DMS 273 treated with DMSO at 0.1 percent for 48 hours (cell line): Measurements from ENCODE around the gene ZBTB20.
"Not testable (repeated sequence)": the region's sequence is repeated elsewhere in the genome, so short reads cannot be mapped to it uniquely, and the experiment has no call there.

Experiments used
- DNase-seq: peaks from one replicate; lab custom pipeline; 2025; lab: John Stamatoyannopoulos, UW

The ZBTB20 gene

DNA sequence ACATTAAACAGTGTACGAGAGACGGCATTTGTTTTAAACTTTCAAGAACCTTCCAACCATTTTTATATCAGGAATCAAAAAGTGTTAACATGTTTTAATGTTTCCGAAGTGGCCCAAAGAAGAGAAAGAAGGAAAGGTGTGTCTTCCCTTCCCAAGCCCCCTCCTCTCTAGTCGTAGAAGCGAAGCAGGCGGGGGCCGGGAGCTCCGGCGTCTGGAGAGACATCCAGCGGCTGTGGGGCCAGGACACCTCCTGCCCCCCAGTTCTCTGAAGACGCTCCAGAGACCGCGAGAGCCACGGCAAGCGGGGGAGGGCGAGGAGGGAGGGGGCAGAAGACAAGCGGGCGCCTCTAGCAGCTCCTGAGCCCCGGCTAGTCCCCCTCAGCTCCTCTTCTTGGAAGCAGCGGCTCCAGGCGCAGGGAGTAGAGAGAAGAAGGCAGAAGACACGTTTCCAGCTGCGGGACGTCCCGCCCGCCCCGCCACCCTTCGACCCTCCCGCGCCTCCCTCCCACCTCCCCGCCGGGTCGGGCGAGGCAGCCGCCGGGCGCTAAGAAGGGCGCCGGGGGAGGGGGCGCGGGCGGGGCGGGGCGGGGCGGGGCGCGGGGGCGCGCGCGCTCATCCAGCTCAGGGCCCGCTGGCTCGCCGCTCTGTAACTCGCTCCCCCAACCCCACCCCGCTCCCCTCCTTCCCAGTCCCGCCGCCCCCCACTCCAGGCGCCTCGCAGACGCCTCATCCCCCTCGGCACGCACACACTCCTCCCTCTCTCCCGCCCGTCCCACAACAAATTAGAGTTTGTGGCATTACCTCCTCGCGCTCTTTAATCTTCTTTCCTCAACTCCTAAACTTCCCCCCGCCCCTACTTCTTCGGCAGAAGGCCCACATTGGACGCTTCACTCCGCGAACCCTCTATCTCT, at the start of gene ZBTB20:
ZBTB20 (minus strand) TSS at position 871 of the 911 bp plus-strand sequence.
- DNase-seq, result peak; percentile 71

DNA sequence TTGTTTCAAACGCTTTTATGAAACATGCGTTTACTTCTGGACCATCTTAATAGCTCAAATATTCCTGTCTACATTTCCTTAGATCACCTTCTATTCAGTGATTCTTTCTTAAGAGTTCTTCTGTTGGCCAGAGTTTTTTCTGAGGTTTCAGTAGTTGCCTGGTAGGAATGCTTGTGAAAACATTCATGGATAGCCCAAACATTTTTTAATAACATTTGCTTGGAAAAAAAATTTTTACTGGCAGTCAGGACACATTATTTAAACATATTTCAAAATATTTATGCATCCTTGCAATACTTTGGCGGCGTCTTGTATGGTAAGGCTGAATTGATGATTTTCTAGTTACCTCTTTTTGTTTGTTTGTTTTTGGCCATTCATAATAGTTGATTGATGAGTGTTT, 47.4 kb upstream of the ZBTB20 start:
- DNase-seq, result no peak

DNA sequence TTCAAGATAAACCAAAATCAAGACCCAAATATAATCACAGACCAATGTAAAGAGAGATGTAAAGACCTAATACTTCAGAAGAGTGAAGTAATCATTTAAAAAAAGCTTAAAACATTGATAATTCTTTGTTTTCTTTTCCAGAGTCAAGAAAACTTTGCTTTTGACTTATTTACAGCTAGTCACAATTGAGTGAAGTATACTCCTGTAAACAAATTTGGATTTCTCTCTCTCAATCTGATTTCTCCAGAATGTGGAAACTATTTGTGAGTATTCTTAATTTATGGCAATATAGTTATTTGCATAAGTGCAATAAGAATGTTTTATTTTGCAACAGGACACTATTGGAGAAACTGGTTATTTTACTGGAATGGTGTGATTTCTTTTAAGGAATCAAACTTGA, 43.7 kb upstream of the ZBTB20 start:
- no peak for DNase-seq

- DNase-seq, result no peak
These were observed 40.2 kb upstream of the ZBTB20 start for GRCh38 chr3:115187149-115187757.

GRCh38 chr3:115186351-115187148, 39.5 kb upstream of the ZBTB20 start:
- no peak for DNase-seq

GRCh38 chr3:115184859-115185572, 37.9 kb upstream of the ZBTB20 start:
- DNase-seq, result not testable (repeated sequence)

- not testable (repeated sequence) for DNase-seq
These were observed 31.8 kb upstream of the ZBTB20 start for GRCh38 chr3:115178930-115179329.

GRCh38 chr3:115169808-115170207, 22.7 kb upstream of the ZBTB20 start:
- no peak for DNase-seq

GRCh38 chr3:115165701-115166100, 18.6 kb upstream of the ZBTB20 start:
- no peak for DNase-seq

- DNase-seq, result no peak
These were observed 18.2 kb upstream of the ZBTB20 start for GRCh38 chr3:115165266-115165665.

DNA sequence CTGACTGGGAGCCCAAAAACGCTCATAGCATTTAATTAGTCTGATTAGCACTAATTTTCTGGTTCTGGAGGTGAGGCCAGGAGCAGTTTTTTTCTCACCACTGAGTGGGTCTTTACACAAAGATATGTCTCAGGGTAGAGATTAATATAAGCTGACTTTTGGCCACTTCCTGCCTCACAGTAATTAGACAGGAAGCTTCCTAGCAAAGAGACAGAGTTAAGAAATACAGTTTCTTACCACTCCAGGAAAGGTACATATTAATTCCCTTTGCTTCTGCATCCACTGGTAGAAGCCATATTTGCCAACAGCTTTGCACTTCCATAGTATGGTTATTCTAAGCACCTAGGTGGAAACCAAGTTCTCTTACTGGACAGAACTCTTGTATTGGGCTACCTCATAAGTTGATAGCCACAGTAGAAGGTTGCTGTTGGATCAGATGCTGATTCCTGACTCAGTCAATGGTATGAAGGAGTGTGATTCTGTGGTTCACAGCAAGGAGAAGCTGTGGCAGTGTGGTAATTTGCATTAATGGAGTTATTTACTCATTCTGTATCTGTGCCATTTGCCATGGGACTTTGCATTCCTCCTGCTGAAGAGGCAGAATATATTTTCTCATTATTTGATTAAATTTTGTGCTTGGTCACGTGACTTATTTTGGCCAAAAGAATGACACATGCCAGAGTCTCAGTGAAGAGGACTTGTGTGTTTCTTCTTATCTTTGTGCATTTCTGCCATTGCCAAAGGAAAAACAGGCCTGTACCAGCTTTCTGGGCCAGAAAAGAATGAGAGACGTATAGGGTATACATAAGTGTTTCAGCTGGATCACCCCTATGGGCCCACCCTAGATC, 17.5 kb upstream of the ZBTB20 start:
- no peak for DNase-seq

DNA sequence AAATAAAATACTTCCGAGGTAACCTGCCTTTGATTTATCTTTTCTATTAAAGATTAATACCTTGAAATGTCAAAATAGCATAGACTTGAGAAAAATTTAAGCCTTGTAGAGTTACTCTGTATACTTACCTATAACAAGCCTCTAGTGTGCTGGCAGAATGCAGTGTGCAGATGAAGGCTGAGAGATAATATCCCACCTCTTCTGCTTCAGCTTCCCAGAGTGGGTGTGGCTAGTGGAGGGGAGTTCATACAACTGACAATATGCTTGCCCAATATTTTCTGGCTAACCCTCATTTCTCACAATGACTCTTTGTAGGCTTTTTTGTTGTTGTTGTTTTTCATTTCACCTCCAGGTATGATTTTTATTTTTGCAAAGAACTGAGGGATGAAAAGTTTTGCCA, 15.7 kb upstream of the ZBTB20 start:
- no peak for DNase-seq

DNA sequence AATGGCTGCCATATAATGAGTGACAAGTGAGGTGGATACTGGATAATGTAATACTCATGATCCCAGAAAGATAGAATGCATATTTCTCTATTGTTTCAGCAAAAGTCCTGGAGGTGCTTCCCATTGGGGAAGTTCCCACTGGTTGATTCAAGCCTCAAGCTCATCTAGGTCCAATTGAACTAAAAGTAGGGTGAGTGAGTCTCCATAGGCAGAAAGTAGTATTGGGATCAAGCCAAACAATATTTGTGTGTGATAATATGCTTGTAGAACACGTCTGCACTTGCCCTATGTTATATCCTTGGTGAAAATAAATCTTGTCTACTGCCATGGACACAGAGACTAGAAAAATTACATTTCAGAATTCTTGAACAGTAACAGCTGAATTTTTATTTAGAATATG, 14.8 kb upstream of the ZBTB20 start:
- DNase-seq, result no peak

- no peak for DNase-seq
These were observed 14.2 kb upstream of the ZBTB20 start for GRCh38 chr3:115161168-115161834.

- no peak for DNase-seq
These were observed 13.2 kb upstream of the ZBTB20 start for GRCh38 chr3:115160295-115160694.

- DNase-seq, result no peak
These were observed 9.1 kb upstream of the ZBTB20 start for GRCh38 chr3:115156046-115156654.

DNA sequence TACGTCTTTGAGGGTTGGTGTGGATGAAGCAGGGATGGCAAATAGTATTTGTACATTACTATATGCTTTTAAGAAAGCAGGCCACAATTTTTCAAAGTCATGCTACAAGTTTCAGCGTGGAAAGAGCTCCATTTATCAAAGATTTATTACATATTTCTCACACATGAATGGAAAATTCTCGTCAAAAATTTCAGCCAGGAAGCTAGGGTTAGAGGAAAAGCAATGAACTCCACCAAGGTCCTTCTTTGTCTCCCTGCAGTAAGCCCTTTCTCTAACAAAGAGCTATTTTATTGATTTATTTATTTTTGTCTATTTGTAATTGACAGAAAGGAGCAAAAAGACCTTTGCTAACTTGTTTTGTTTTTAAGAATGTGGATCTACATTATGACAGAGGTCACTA, 7.5 kb upstream of the ZBTB20 start:
- no peak for DNase-seq

DNA sequence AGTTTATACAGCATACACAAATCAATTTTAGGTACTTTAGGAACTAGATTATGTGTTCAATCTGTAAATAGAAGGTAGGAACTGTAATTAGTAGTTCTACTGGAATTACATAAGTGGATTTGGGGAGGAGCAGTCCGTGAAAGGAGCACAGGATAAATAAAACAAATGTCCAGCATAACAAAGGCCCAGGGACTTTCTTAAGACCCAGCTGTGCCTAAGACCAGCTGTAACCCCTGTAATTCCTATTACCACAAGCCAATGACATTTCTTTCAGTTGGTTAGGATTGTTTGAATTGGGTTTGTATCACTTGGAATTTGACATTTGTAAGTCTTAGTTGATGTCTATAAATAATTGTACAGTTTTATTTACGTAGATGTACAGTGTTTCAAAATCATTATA, 4.8 kb upstream of the ZBTB20 start:
- no peak for DNase-seq

GRCh38 chr3:115148142-115148790, 1.2 kb upstream of the ZBTB20 start:
- DNase-seq, result peak; percentile 20
